ENCODE results near the gene SMIM30.

DNA sequence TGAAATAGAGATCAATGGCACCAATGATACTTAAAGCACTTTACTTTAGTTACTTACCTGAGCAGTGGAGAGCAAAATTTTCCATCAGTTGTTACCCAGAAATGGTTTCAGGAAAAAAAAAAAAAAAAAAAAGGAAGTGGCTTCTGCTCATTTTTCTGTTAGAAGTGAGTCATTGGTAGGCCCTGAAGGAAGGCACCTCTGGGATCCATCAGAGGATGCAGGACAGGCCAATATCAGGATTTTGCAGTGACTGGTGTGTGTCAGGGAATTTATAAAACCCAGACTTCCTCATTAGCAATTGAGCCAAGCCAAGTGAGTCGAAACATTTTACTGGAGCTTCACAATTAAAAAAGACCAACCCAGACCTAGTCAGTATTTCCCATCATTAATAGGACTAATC, 2.3 kb upstream of the SMIM30 start:
- no peak for TF ChIP-seq EZH2 (IDR thresholded peaks at IDR 0.05; ENCODE audit: insufficient read depth, low read length)
- TF ChIP-seq, protein P1, sequence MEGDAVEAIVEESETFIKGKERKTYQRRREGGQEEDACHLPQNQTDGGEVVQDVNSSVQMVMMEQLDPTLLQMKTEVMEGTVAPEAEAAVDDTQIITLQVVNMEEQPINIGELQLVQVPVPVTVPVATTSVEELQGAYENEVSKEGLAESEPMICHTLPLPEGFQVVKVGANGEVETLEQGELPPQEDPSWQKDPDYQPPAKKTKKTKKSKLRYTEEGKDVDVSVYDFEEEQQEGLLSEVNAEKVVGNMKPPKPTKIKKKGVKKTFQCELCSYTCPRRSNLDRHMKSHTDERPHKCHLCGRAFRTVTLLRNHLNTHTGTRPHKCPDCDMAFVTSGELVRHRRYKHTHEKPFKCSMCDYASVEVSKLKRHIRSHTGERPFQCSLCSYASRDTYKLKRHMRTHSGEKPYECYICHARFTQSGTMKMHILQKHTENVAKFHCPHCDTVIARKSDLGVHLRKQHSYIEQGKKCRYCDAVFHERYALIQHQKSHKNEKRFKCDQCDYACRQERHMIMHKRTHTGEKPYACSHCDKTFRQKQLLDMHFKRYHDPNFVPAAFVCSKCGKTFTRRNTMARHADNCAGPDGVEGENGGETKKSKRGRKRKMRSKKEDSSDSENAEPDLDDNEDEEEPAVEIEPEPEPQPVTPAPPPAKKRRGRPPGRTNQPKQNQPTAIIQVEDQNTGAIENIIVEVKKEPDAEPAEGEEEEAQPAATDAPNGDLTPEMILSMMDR (IDR thresholded peaks at IDR 0.05; ENCODE audit: insufficient read depth, low read depth, low read length), result no peak

Data from astrocyte (in vitro differentiated cells and primary cell).